Transverse colon (tissue), 4 donors: ENCODE measurements around the gene CACNA1E.

ENCODE experiments used
- POLR2A ChIP-seq: fragments of 450-650 bp; IDR thresholded peaks from one replicate; pipeline ENCODE4 v1.6.1; 2016; ENCODE audit warnings: antibody characterized with exemption, mild to moderate bottlenecking, moderate library complexity
- POLR2AphosphoS5 ChIP-seq, 3 donors: sonication (generic); formaldehyde crosslinking; IDR thresholded peaks; one replicate each; pipeline ENCODE4 v1.6.1; 2016; ENCODE audit warnings: antibody characterized with exemption in 3 of 3
- TF ChIP-seq, protein P1 (sequence below), 5 experiments: fragments of 200-600 bp in 3 of 5; fragments of 450-650 bp in 2 of 5; sonication (generic) in 3 of 5; IDR thresholded peaks; 1 replicate in 2 of 5; 2 replicates in 3 of 5; pipeline ENCODE4 v1.5.1; 2016 to 2017; ENCODE audit warnings: antibody characterized with exemption in 5 of 5, inconsistent platforms in 3 of 5, mild to moderate bottlenecking in 2 of 5, moderate library complexity in 1 of 5

DNA sequence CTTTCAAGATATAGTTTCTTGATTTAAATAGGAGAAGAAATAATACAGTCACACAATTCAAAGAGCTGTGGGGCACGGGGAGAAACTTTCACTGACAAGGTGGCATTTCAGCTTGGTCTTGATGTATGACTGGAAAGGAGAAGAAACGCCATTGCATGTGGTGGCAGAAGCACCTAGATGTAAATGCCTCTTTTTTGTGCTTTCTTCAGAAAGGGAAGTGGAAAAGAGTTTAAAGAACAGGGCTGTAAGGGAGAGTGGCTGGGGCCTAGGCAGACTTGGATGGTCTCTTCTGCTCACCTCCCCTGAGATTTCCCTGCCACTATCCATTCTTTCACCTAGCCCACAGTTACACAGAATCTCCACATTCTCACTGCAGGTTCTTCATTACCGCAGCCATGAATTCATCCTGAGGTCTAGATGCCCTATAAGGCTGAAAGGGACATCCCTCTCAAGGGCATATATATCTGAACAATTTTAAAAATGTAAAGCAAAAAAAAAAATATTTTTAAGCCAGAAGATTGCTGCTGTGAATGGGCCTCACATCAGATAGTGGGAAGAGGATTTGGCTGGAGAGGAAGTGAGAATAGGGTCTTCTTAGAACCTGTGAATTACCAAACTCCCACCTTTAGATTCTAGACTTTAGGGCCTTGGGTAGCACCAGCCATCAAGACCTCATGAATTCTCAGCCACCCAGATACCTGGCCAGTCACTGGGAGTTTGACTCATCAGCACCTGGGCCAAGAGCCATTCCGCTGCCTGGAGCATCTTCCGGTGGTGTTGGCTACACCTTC, 23.4 kb downstream of the CACNA1E start:
- TF ChIP-seq, protein P1, sequence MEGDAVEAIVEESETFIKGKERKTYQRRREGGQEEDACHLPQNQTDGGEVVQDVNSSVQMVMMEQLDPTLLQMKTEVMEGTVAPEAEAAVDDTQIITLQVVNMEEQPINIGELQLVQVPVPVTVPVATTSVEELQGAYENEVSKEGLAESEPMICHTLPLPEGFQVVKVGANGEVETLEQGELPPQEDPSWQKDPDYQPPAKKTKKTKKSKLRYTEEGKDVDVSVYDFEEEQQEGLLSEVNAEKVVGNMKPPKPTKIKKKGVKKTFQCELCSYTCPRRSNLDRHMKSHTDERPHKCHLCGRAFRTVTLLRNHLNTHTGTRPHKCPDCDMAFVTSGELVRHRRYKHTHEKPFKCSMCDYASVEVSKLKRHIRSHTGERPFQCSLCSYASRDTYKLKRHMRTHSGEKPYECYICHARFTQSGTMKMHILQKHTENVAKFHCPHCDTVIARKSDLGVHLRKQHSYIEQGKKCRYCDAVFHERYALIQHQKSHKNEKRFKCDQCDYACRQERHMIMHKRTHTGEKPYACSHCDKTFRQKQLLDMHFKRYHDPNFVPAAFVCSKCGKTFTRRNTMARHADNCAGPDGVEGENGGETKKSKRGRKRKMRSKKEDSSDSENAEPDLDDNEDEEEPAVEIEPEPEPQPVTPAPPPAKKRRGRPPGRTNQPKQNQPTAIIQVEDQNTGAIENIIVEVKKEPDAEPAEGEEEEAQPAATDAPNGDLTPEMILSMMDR (IDR thresholded peaks at IDR 0.05): no peak
- TF ChIP-seq POLR2AphosphoS5 (IDR thresholded peaks at IDR 0.05) (no peak), POLR2A (no peak)
